HEK293T (cell line): ENCODE data around the gene NOL4L.

Experiments used
- CTCF ChIA-PET: fragments of 350-600 bp; formaldehyde crosslinking; extraction: SDS; loops from one replicate; lab custom pipeline; 2021; ENCODE audit warnings: antibody characterized with exemption, inconsistent platforms; lab: Yijun Ruan, JAX
- POLR2A ChIA-PET: fragments of 350-600 bp; formaldehyde crosslinking; extraction: SDS; loops from one replicate; lab custom pipeline; 2020; ENCODE audit warnings: antibody characterized with exemption, inconsistent platforms; lab: Yijun Ruan, JAX
- DNase-seq: peaks from one replicate; pipeline ENCODE4 v3.0.0; 2012; ENCODE audit warnings: mixed read lengths; ENCODE audit errors: extremely low spot score
- ARNT ChIP-seq: fragments of 450-650 bp; IDR thresholded peaks from 2 replicates; pipeline ENCODE4 v1.6.1; 2017; ENCODE audit warnings: mild to moderate bottlenecking
- BHLHE40 ChIP-seq: fragments of 450-650 bp; IDR thresholded peaks from 2 replicates; pipeline ENCODE4 v1.6.1; 2016; ENCODE audit warnings: mild to moderate bottlenecking, moderate library complexity, borderline replicate concordance
- CTBP1 ChIP-seq: fragments of 450-650 bp; IDR thresholded peaks from 2 replicates; pipeline ENCODE4 v1.6.1; 2016; ENCODE audit warnings: borderline replicate concordance
- ELF4 ChIP-seq: fragments of 450-650 bp; IDR thresholded peaks from 2 replicates; pipeline ENCODE4 v1.6.1; 2017; ENCODE audit warnings: antibody characterized with exemption
- FOXA1 ChIP-seq: fragments of 450-650 bp; IDR thresholded peaks from 2 replicates; pipeline ENCODE4 v1.6.1; 2016; ENCODE audit warnings: mild to moderate bottlenecking
- FOXK2 ChIP-seq: fragments of 450-650 bp; IDR thresholded peaks from 2 replicates; pipeline ENCODE4 v1.6.1; 2016; ENCODE audit warnings: mild to moderate bottlenecking
- FOXM1 ChIP-seq: fragments of 450-650 bp; IDR thresholded peaks from 2 replicates; pipeline ENCODE4 v1.6.1; 2017; ENCODE audit warnings: mild to moderate bottlenecking, borderline replicate concordance
- HDGF ChIP-seq: fragments of 450-650 bp; IDR thresholded peaks from 2 replicates; pipeline ENCODE4 v1.6.1; 2017; ENCODE audit warnings: antibody characterized with exemption, borderline replicate concordance
- L3MBTL2 ChIP-seq: fragments of 450-650 bp; conservative IDR thresholded peaks from 2 replicates; pipeline ENCODE4 v1.6.1; 2016; ENCODE audit warnings: mild to moderate bottlenecking
- LEF1 ChIP-seq: fragments of 450-650 bp; IDR thresholded peaks from 2 replicates; pipeline ENCODE4 v1.6.1; 2017; ENCODE audit warnings: mild to moderate bottlenecking, borderline replicate concordance
- NFRKB ChIP-seq: fragments of 450-650 bp; IDR thresholded peaks from 2 replicates; pipeline ENCODE4 v1.6.1; 2016; ENCODE audit warnings: mild to moderate bottlenecking, moderate library complexity
- SP1 ChIP-seq: fragments of 450-650 bp; IDR thresholded peaks from 2 replicates; pipeline ENCODE4 v1.6.1; 2017
- SUZ12 ChIP-seq: fragments of 450-650 bp; IDR thresholded peaks from 2 replicates; pipeline ENCODE4 v1.6.1; 2016; ENCODE audit warnings: mild to moderate bottlenecking
- TARDBP ChIP-seq: fragments of 450-650 bp; IDR thresholded peaks from 2 replicates; pipeline ENCODE4 v1.6.1; 2016
- ZNF384 ChIP-seq: fragments of 450-650 bp; IDR thresholded peaks from 2 replicates; pipeline ENCODE4 v1.6.1; 2016
- TF ChIP-seq, protein P1 (sequence below): fragments of 450-650 bp; IDR thresholded peaks from 2 replicates; pipeline ENCODE4 v1.6.1; 2016

NOL4L gene

DNA sequence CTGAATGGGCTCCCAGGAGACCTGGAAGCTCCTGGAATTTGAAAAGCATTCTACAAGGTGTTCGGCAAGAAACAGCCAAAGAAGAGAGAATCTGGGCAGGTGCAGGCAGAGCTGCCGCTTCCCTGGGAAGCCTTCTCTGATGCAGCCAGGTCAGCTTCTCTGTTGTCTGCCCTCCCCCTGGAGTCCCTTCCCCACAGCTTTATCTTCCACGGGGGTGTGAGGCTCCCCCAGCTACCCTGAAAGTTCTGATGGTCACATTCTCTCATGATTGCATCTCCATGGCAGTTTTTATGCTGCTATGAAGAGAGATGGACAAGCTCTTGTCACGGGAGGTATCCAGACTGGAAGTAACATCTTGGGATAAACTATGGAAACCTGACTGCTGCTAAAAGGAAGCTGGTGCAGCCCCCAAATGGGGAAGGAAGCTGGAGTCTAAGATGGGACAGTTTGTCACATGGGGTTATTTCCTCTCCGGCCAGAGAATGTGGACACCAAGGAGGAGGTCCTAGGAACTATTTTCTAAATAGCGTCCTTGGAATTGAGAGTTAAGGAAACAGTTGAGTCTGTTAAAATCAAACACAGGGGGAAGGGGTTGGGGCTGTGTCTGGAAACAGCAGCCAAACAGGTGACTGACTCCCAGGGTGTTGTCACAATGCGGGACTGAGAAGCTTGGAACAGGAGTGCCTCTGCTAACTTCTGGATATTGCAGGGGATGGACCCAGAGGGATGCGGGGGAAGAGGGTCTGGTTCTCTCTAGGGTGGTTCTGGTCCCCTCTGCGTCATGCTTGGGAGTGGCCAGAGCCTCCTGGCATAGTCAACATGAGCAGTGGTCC is 135.9 kb downstream of the NOL4L start:
- DNase-seq, result no peak
- TF ChIP-seq TARDBP (no peak), FOXM1 (no peak), SP1 (no peak), FOXA1 (no peak), L3MBTL2 (no peak), FOXK2 (no peak), LEF1 (no peak)
- ChIA-PET CTCF (interaction anchor here (0.7 kb wide), 1 partner anchor 31 kb away, joined by 3 read pairs; no protein-coding TSS in a partner anchor), POLR2A (no interaction called here)

DNA sequence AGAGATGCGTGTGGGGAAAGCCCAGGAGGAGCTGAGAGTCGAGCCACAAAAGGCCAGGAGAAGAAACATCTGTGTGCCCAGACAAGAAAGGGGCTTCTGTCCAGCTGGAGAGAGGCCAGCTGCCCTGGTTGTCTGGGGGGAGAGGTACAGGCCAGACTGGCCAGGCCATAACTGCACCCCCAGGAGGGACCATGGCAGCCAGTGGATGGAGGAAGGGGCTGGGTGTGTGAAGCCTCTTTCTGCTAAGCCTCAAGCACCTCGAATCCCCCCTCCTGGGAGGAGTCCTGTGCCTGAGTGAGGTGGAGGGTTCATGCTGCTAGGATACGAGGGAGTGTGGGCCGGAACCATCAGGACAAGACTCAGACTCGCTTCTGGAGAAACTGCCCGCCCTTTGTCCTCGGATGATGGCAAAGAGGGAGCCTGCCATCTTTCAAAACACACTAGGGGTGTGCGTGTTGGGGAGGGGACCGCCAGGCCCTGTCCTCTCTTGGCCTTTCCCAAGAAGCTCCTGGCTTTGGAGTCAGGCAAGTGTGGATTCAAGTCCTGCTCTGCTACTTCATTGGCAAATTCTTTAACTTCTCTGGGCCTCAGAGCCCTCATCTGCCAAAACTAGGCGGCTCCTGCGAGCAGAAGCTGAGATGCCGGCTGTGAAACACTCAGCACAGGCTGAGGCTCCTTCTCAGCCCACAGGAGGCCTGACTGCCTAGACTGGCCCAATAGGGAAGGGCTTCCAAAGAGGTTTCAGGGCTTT is 136.7 kb downstream of the NOL4L start:
- CTCF ChIA-PET, result interaction anchor here (0.7 kb wide), 1 partner anchor 30 kb away, joined by 3 read pairs; no protein-coding TSS in a partner anchor
- DNase-seq, result no peak
- POLR2A ChIA-PET, result no interaction called here
- TF ChIP-seq ARNT (no peak), LEF1 (no peak), ZNF384 (no peak), ELF4 (no peak), FOXA1 (no peak), FOXM1 (no peak), SP1 (no peak)

- ChIA-PET POLR2A (no interaction called here), CTCF (no interaction called here)
- TF ChIP-seq TARDBP, result no peak
- no peak for TF ChIP-seq CTBP1
- TF ChIP-seq FOXK2, result no peak
- no peak for TF ChIP-seq ELF4
- TF ChIP-seq FOXM1, result no peak
- TF ChIP-seq SP1, result no peak
- no peak for TF ChIP-seq SUZ12
- no peak for TF ChIP-seq LEF1
- TF ChIP-seq L3MBTL2, result no peak
- no peak for TF ChIP-seq ZNF384
- TF ChIP-seq ARNT, result no peak
- TF ChIP-seq FOXA1, result no peak
- TF ChIP-seq BHLHE40, result no peak
- no peak for TF ChIP-seq NFRKB
- no peak for TF ChIP-seq HDGF
- TF ChIP-seq, protein P1, sequence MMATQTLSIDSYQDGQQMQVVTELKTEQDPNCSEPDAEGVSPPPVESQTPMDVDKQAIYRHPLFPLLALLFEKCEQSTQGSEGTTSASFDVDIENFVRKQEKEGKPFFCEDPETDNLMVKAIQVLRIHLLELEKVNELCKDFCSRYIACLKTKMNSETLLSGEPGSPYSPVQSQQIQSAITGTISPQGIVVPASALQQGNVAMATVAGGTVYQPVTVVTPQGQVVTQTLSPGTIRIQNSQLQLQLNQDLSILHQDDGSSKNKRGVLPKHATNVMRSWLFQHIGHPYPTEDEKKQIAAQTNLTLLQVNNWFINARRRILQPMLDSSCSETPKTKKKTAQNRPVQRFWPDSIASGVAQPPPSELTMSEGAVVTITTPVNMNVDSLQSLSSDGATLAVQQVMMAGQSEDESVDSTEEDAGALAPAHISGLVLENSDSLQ, result no peak
- no peak for DNase-seq
Observed at GRCh38 chr20:32447136-32448027, 137.8 kb downstream of the NOL4L start.

DNA sequence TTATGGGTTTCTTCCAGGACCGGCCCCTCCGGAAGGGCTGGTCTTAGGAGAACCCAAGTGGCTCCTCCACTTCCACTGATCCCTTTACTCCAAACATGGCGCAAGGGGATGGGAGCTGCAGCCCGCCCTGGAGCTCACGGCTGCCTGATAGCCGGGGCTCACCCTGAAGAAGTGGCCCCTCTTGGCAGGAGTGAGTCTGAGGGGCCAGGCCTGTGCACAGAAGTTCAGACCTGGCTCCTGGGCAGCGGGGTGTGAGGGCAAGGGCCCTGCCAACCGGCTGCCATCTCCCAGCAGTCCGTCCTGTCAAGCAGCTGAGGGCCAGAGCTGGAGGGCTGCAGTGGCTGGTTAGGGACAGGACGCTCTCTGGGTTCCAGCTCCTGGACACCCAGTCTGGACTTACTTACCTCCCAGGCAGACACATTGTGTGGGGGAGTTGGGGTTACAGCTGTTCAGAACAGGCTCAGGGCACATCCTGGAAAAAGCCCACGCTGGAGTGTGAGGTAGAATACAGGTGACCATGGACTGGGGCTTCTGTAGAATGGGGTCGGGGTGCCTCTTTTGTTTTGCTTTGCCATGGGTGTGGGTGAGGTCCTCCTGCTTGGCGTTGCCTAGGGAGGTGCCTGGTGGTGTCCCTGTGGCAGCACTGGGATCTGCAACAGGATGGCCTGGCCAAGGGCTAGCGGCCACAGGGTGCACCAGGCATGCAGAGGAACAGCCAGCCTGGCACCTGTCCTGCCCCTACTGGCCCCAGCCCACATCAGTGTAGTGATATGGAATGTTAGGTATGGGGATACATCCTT is 138.6 kb downstream of the NOL4L start:
- POLR2A ChIA-PET, result no interaction called here
- TF ChIP-seq SUZ12, result no peak
- TF ChIP-seq ZNF384, result no peak
- no peak for TF ChIP-seq SP1
- no peak for TF ChIP-seq NFRKB
- no peak for TF ChIP-seq ARNT
- TF ChIP-seq, protein P1, result no peak
- TF ChIP-seq BHLHE40, result no peak
- TF ChIP-seq TARDBP, result no peak
- no peak for TF ChIP-seq CTBP1
- TF ChIP-seq ELF4, result no peak
- TF ChIP-seq HDGF, result no peak
- no peak for TF ChIP-seq FOXM1
- no peak for TF ChIP-seq LEF1
- TF ChIP-seq L3MBTL2, result no peak
- TF ChIP-seq FOXA1, result no peak
- no peak for TF ChIP-seq FOXK2
- no peak for DNase-seq
- CTCF ChIA-PET, result interaction anchor here (0.5 to 1.1 kb wide), 2 partner anchors 11 to 347 kb away, joined by 3 read pairs; no protein-coding TSS in a partner anchor

- no peak for TF ChIP-seq SUZ12
- TF ChIP-seq SP1, result no peak
- TF ChIP-seq ELF4, result no peak
- TF ChIP-seq FOXK2, result no peak
- TF ChIP-seq FOXM1, result no peak
- no peak for TF ChIP-seq CTBP1
- TF ChIP-seq HDGF, result no peak
- no peak for TF ChIP-seq BHLHE40
- TF ChIP-seq LEF1, result no peak
- POLR2A ChIA-PET, result no interaction called here
- CTCF ChIA-PET, result interaction anchor here (0.5 to 1.1 kb wide), 2 partner anchors 12 to 348 kb away, joined by 3 read pairs; no protein-coding TSS in a partner anchor
- no peak for DNase-seq
Observed at GRCh38 chr20:32445539-32446273, 139.4 kb downstream of the NOL4L start.
